Tongue (tissue), 3 donors: ENCODE data around the gene ABCG8. TPM values are rescaled to one million over a fixed set of nuclear protein-coding genes. Genes with fewer than 3 reads are reported as not detected.

Experiments used
- DNase-seq: peaks from one replicate; pipeline ENCODE4 v3.0.0-alpha.2; 2015
- small RNA-seq: library from RNA; depleted of rRNA; stranded (forward); fragments of <200 nt; gene quantifications from one replicate; pipeline ENCODE3, GENCODE V24; 2014; ENCODE audit warnings: low replicate concordance
- total RNA-seq: library from RNA; depleted of rRNA; stranded (reverse); fragments of >200 nt; gene quantifications from one replicate; pipeline ENCODE4 v1.2.3, GENCODE V29; 2014

The ABCG8 gene
- total RNA-seq, 1 donor from 2014 or later: not detected

GRCh38 chr2:43925431-43925830 lies 86.7 kb downstream of the ABCG8 start:
- no peak for DNase-seq

GRCh38 chr2:43927442-43927841 lies 88.7 kb downstream of the ABCG8 start:
- no peak for DNase-seq

GRCh38 chr2:43931293-43931692 lies 92.5 kb downstream of the ABCG8 start:
- DNase-seq: no peak

Small RNA genes within 50 kb of the gene (small RNA-seq; reads per million reads assigned to genes)
- not detected for gene RN7SL455P
- not detected for gene RNU6-1048P

Other genes with a start within 250 kb of the ABCG8 start
- gene THADA, start 242.9 kb upstream of the ABCG8 start, total RNA-seq: 57.0 TPM
- 26.0 TPM for gene PLEKHH2, start 201.7 kb upstream of the ABCG8 start, total RNA-seq
- gene C1GALT1C1L, start 162.5 kb upstream of the ABCG8 start, total RNA-seq: not detected
- gene DYNC2LI1, start 64.9 kb upstream of the ABCG8 start, total RNA-seq: 37.3 TPM
- not detected for gene ABCG5, start 132 bp upstream of the ABCG8 start, total RNA-seq
- 119 TPM for gene LRPPRC, start 157.0 kb downstream of the ABCG8 start, total RNA-seq